ENCODE results near the gene KRTAP4-8. TPM values are rescaled to one million over a fixed set of nuclear protein-coding genes. Genes with fewer than 3 reads are reported as not detected.

KRTAP4-8 gene
- total and polyA plus RNA-seq, 3 donors from 2014 or later: not detected

- no peak for TF ChIP-seq CTCF (IDR thresholded peaks at IDR 0.05)
- TF ChIP-seq POLR2A (IDR thresholded peaks at IDR 0.05): no peak
- no peaks in the 10 kb centered on the region for H3K36me3 ChIP-seq (ENCODE audit: low read depth, missing control alignments)
- DNase-seq: no peak
- no peak overlapping the region for H3K4me3 ChIP-seq
- 49 to 61% methylated on average over 4 of the region's 4 CpGs for WGBS, 2 donors
- intact Hi-C loops (cut with DNase I; ENCODE audit: low total_unique reads): no loop called here
- no peak overlapping the region for H3K27ac ChIP-seq
- H3K9me3 ChIP-seq: no peaks in the 10 kb centered on the region
- H3K4me1 ChIP-seq: no peaks in the 10 kb centered on the region
- no peaks in the 10 kb centered on the region for H3K27me3 ChIP-seq
Observed at GRCh38 chr17:41082626-41083025, 15.3 kb downstream of the KRTAP4-8 start.

- Histone ChIP-seq H3K27ac (no peak overlapping the region), H3K4me1 (no peaks in the 10 kb centered on the region), H3K4me3 (no peak overlapping the region), H3K9me3 (no peaks in the 10 kb centered on the region), H3K27me3 (no peaks in the 10 kb centered on the region), H3K36me3 (ENCODE audit: low read depth, missing control alignments) (no peaks in the 10 kb centered on the region)
- DNase-seq: no peak
- TF ChIP-seq CTCF (IDR thresholded peaks at IDR 0.05): no peak
- no peak for TF ChIP-seq POLR2A (IDR thresholded peaks at IDR 0.05)
- intact Hi-C loops (cut with DNase I; ENCODE audit: low total_unique reads): no loop called here
Observed at GRCh38 chr17:41076788-41077187, 21.2 kb downstream of the KRTAP4-8 start.

- Histone ChIP-seq H3K27me3 (no peaks in the 10 kb centered on the region), H3K27ac (no peak overlapping the region), H3K9me3 (no peaks in the 10 kb centered on the region), H3K4me3 (no peak overlapping the region), H3K36me3 (ENCODE audit: low read depth, missing control alignments) (no peaks in the 10 kb centered on the region), H3K4me1 (no peaks in the 10 kb centered on the region)
- no peak for TF ChIP-seq POLR2A (IDR thresholded peaks at IDR 0.05)
- TF ChIP-seq CTCF (IDR thresholded peaks at IDR 0.05): no peak
- DNase-seq: no peak
- WGBS, 2 donors: 93 to 94% methylated on average over 2 of the region's 2 CpGs
- intact Hi-C loops (cut with DNase I; ENCODE audit: low total_unique reads): no loop called here
Observed at GRCh38 chr17:41073676-41074075, 24.3 kb downstream of the KRTAP4-8 start.

- no peak for TF ChIP-seq POLR2A (IDR thresholded peaks at IDR 0.05)
- TF ChIP-seq CTCF (IDR thresholded peaks at IDR 0.05): no peak
- WGBS, 2 donors: 76 to 98% methylated on average over 5 of the region's 5 CpGs
- intact Hi-C loops (cut with DNase I; ENCODE audit: low total_unique reads): no loop called here
Observed at GRCh38 chr17:41071606-41072360, 26.2 kb downstream of the KRTAP4-8 start.

GRCh38 chr17:41069031-41069430, 28.9 kb downstream of the KRTAP4-8 start:
- no peak for DNase-seq
- WGBS, 2 donors: 69 to 90% methylated on average over 3 of the region's 3 CpGs
- H3K4me3 ChIP-seq: no peak overlapping the region
- no peak for TF ChIP-seq CTCF (IDR thresholded peaks at IDR 0.05)
- TF ChIP-seq POLR2A (IDR thresholded peaks at IDR 0.05): no peak
- no peaks in the 10 kb centered on the region for H3K4me1 ChIP-seq
- no peaks in the 10 kb centered on the region for H3K9me3 ChIP-seq
- intact Hi-C loops (cut with DNase I; ENCODE audit: low total_unique reads): no loop called here
- H3K27me3 ChIP-seq: no peaks in the 10 kb centered on the region
- H3K27ac ChIP-seq: no peak overlapping the region
- H3K36me3 ChIP-seq (ENCODE audit: low read depth, missing control alignments): no peaks in the 10 kb centered on the region

More at GRCh38 chr17:41071606-41072360, 26.2 kb downstream of the KRTAP4-8 start:
- Histone ChIP-seq H3K4me1 (no peaks in the 10 kb centered on the region), H3K36me3 (ENCODE audit: low read depth, missing control alignments) (no peaks in the 10 kb centered on the region), H3K9me3 (no peaks in the 10 kb centered on the region), H3K27ac (no peak overlapping the region), H3K4me3 (no peak overlapping the region), H3K27me3 (no peaks in the 10 kb centered on the region)
- no peak for DNase-seq
